NCI-H69 (cell line): ENCODE measurements around the gene RANBP10.

Experiments used
- DNase-seq: peaks from one replicate; lab custom pipeline; 2025; lab: John Stamatoyannopoulos, UW

The RANBP10 gene

GRCh38 chr16:67741118-67741517 is 65.2 kb downstream of the RANBP10 start:
- DNase-seq: no peak

DNA sequence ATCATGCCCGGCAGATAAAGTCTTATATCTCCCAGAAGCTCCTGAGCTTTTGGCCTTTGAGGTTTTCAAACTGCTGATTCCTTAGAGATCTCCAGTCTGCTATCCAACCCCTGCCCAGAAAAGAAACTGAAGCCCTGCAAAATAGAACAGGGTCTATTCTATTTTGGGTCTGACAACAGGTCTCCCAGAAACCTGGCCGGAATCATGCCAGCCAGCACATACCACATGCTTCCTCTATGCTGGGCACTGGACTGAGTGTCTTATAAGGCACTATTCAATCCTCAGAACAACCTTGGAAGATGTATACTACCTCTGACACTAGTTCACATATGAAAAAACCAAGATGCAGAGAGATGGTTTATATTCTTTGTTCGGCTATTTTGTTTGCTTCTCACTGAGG is 66.0 kb downstream of the RANBP10 start:
- no peak for DNase-seq

DNA sequence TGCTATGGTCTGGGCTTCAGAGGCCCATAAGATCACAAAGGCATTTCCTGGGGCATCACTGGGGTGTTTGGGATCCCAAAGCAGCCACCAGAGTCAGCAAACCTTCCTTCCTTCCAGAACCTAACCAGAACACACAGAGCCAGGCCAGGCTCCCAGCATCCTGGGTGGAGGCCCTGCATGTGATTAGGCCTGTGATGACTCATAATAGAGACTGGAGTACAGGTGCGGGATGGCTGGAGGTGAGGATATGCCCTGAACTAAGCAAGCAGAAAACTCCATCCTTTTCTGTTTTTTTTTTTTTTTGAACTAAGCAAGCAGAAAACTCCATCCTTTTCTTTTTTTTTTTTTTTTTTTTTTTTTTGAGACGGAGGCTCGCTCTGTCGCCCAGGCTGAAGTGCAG is 69.5 kb downstream of the RANBP10 start:
- DNase-seq: no peak

GRCh38 chr16:67734731-67735201 is 71.6 kb downstream of the RANBP10 start:
- DNase-seq: no peak

DNA sequence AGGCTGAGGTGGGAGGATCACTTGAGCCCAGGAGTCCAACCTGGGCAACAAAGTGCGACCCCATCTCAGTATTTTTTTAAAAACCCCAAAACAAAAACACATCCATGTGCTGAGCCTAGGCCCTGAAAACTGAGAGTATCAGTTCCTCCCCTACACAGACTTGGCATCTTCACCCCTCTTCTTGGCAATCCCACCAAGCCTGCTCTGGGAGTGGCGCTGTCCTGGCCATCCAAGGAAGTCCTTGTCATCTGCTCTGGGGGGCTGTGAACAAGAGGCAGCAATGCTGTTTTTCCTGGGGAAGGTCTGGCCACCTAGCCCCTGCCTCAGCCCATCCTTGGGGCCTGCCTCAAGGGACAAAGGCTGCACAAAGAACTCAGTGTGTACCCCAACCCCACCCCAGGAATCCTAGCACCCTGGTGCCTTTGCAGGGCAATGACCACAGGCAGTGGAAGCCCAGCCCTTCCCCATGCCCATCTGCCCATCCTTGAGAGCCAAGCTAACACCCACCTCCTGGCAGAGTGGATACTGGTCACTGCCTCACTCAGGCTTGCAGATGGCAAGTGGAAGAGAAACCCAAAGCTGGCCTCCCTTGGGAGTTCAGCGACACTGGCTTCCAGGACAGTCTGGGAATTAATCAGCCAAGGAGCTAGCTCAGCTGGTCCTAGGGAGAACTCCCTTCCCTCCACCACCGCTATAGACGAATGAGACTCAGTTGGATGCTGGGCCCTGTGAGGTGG is 72.5 kb downstream of the RANBP10 start:
- no peak for DNase-seq

GRCh38 chr16:67731753-67732095 is 74.6 kb downstream of the RANBP10 start:
- DNase-seq: peak; percentile 27

DNA sequence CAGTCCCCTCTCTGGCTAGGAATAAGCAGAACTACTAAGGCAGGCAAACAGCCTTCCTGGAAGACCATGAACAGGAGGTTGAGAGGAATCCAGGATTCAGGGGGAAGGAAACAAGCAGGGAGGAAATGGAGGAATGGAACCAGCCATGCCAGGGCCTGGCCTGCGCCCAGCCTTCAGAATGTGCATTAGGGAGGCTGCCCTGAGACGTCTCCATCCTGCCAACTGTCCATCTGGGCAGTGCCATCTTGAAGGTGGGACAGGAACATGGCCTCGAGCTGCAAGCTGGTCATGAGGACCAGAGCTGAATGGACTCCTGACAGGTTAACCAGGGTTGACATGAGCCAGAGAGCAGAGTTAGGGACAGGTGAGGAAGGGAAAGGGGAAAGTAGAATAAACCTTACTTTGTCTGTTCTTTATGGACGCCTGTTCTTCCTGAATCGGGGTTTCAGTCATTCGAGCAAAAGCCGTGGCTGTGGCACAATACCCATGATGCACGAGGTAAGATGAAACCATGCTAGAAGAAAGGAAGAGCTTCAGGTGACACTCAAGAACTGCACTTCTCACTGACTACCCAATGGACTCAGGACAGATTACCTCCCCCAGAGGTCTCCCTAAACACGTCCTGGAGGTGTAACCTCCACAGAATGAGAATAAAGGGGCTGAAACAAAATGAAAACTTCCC is 75.1 kb downstream of the RANBP10 start:
- DNase-seq: no peak

DNA sequence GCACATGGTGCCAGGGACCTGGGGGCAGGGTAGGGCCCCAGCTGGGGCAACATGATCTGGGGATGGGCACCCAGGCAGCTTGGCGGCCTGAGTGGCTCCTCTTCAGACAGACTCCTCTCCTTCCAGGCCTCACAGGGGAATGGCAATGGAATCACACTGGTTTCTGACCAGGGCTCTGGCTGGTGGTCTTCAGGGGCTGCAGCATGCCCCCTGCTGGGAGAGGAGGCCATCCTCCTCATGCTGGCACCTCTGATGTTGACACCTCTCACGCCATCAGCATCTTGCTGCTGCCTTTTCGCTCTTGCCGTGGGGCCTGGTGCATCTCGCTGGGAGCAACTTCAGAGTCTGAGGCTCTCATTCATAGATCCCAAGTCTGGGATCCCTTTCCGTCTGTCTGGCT is 76.0 kb downstream of the RANBP10 start:
- DNase-seq: no peak

DNA sequence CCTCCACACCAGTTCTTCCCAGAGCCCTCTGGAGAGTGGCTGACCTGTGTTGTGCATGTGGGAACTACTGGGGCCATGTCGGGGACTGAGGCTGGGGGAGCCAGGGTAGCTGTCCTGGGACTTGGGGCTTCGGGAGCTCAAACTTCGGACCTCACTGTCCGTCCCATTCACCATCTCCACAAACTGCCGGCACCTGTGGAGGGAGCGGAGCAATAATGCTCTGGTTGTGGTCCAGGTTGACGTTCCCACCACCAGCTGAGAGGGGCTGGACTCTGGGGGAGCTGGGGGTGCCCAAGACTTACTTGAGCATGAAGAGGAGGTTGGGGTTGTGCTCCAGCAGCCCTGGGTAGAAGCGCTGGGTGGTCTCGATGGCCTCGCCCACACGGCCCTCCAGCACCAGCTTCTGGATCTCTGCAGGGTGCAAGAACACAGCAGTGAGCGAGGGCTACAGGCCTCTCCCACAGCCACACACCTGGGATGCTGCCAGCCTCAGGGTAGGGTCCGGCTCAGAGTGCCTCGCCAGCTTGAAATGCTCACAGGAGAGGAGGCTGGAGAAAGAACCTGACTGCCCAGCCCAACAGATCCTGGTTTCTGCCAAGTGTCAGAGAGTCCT is 76.6 kb downstream of the RANBP10 start:
- no peak for DNase-seq

GRCh38 chr16:67727521-67728485 is 78.6 kb downstream of the RANBP10 start:
- no peak for DNase-seq

GRCh38 chr16:67726106-67727034 is 80.0 kb downstream of the RANBP10 start:
- DNase-seq: no peak

DNA sequence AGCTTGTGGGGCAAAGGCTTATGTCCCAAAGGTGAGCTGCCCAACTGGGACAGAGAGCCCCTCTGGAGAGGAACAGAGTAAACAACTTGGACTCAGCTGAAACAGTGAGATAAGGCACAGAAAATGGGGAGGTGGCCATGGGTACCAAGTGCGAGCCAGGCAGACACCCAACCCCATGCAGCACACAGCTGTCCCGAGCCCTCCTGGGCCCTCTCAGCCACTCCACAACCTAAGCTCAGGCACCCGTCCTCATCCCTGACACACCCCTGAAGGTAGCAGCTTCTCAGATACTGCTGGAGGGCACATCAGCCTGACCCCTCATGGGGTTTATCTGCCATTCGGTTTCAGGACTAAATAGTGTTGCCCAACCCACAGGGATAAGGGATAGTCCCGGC is 82.5 kb downstream of the RANBP10 start:
- no peak for DNase-seq

- DNase-seq: no peak
Measured at GRCh38 chr16:67723151-67723910, 83.0 kb downstream of the RANBP10 start.

DNA sequence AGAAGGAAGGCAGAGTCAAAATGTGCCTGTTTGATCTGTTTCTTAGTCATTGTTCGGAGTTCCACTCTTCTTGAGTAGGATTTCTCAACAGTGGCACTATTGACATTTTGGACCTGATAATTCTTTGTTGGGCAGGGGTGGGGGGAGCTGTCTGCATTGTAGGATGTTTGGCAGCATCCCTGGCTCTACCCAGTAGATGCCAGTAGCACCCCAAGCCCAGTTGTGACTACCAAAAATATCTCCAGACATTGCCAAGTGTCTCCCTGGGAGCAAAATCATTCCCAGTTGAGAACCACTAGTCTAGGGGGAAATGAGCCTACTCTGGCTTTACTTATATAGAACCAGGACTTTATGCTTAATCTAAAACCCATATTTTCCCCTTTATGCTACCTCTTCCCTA is 86.1 kb downstream of the RANBP10 start:
- DNase-seq: no peak

DNA sequence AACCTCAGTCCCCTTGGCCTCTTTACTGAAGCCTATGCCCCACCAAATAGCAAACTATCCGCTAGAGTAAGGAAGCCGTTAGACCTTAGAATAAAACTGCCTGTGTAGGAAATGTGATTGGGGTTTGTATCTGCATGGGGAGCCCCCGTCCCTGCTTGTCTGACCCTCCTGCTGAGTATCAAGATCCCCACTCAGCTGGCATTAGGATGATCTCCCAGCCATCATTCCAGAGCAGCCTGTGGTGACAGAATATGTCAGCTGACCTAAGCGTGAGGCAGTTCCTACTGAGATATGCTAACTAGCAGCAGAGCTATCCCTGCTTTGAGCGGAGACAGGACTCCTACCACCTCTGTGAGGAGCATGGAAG is 86.6 kb downstream of the RANBP10 start:
- DNase-seq: peak; percentile 37

DNA sequence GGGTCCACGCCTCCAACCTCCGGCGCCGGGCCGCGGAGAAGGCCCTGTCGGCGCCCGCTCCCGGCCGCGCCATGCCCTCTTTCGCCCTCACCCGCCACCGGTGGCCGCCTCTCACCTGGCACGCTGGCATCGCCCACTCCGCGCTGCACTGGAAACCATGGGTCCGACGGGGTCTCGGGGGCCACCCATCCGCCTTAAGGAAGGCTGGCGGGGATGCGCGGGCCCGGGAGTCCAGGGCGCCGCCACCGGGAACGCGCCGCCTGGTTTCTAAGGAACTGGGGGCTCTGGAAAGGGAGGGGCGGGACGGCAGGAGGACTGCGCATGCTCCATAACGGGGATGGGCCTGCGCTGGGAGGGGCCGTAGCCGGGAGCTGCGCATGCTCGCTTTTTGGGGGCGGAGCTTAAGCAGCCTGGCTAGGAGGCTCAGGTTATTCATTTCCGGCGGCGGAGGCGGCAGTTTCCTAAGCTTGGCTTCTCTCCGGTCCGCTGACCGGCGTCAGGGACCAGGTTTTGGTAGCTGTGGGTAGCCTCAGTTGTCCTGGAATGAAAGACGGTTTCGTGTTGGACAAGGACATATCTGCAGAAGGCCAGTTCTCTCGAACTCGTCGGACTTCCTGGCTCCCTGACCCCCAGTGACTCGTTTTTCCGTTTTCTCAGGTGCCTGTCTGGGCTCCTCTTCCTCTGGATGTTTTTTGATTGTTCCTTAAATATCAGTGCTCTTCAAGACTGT is 87.1 kb downstream of the RANBP10 start, which contains the start of gene GFOD2:
Gene GFOD2 (minus strand): TSS at position 269 of the 730 bp plus-strand sequence. CDS start 33,601 bp downstream, outside the sequence.
- DNase-seq: peak; percentile 92

DNA sequence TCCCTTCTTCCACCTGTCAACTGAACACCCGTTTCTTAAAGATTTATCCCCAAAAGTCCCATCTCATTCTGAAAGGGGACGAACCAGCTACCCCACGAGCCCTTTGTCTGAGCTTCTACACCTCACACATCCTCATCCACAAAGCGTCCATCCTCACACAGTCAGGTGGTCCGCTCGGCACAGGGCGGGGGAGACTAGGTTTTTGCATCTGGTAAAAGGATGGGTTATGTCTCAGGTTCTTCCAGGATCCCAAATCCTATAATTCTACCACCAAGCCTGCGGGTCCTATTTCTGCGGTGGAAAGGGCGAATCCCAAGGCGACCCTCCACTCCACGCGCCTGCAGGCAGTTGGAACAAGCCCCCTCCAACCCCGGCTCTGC is 87.7 kb downstream of the RANBP10 start:
- peak; percentile 35 for DNase-seq

GRCh38 chr16:67716097-67716496 is 90.3 kb downstream of the RANBP10 start:
- no peak for DNase-seq

DNA sequence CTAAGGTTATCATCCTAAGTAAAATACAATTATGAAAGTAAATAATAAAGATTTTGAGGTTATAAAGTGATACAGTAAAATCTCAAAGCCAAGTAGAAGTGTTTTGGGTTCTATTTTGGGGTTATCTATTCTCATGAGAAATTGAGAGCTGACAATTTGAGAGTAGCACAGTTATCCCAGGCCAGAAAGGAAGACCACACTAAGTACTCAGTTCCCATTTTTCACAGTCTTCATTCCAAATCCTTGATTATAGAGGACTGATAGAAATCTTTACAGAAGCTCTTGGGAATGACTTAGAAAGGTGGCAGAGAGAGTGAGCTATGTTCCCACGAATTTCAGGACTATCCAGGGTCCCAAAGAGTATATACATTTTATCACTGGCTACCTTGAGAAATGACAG is 91.8 kb downstream of the RANBP10 start:
- DNase-seq: no peak
